H1 (cell line): ENCODE results near the gene TK1. TPM values are rescaled to one million over a fixed set of nuclear protein-coding genes. Genes with fewer than 3 reads are reported as not detected.
A peak's percentile ranks its signal among the peaks of the same experiment; 100 is the strongest.

ENCODE experiments used
- CTCF ChIA-PET: fragments of 300-600 bp; sonication (Branson Sonifier 250); formaldehyde crosslinking; loops from one replicate; lab custom pipeline; 2021; ENCODE audit not compliant: partially characterized antibody; lab: Charles Lee
- POLR2A ChIA-PET: fragments of 300-600 bp; sonication (Branson Sonifier 250); formaldehyde crosslinking; loops from one replicate; lab custom pipeline; 2021; ENCODE audit warnings: inconsistent platforms; ENCODE audit not compliant: partially characterized antibody; lab: Charles Lee
- DNase-seq, 2 experiments: peaks; one replicate each; pipeline versions ENCODE4 v3.0.0 to v3.0.0-alpha.2; 2010 to 2022; ENCODE audit warnings: low spot score in 2 of 2, low read depth in 1 of 2, mixed read lengths in 1 of 2
- FAIRE-seq: peaks from 2 replicates; lab custom pipeline; 2011; peaks lifted over from hg19 to GRCh38; lab: Jason Lieb, UNC
- H2AFZ ChIP-seq: 2 replicates; pipeline ENCODE4 v1.8.1; 2012; ENCODE audit warnings: low read length, inconsistent platforms
- H2AK5ac ChIP-seq: 2 replicates; pipeline ENCODE4 v1.6.1; 2013; ENCODE audit warnings: low read depth, low read length
- H2BK120ac ChIP-seq: replicated peaks from 2 replicates; pipeline ENCODE3; 2013; ENCODE audit warnings: low read depth, low read length, inconsistent platforms
- H2BK12ac ChIP-seq: 2 replicates; pipeline ENCODE4 v1.6.1; 2013; ENCODE audit warnings: low read depth, low read length
- H2BK15ac ChIP-seq: 2 replicates; pipeline ENCODE4 v1.6.1; 2013; ENCODE audit warnings: low read length
- H2BK20ac ChIP-seq: 2 replicates; pipeline ENCODE4 v1.6.1; 2013; ENCODE audit warnings: low read length
- H2BK5ac ChIP-seq: 2 replicates; pipeline ENCODE4 v1.6.1; 2013; ENCODE audit warnings: low read depth, low read length
- H3K14ac ChIP-seq: 2 replicates; pipeline ENCODE4 v1.6.1; 2013; ENCODE audit warnings: inconsistent platforms; ENCODE audit not compliant: insufficient read length
- H3K18ac ChIP-seq: 2 replicates; pipeline ENCODE4 v1.6.1; 2013; ENCODE audit warnings: low read length; ENCODE audit errors: extremely low read depth
- H3K23ac ChIP-seq: 2 replicates; pipeline ENCODE4 v1.6.1; 2013; ENCODE audit warnings: inconsistent platforms; ENCODE audit not compliant: insufficient read length
- H3K23me2 ChIP-seq: 2 replicates; pipeline ENCODE4 v1.6.1; 2013; ENCODE audit warnings: low read depth, low read length
- H3K27ac ChIP-seq: 2 replicates; pipeline ENCODE4 v1.6.1; 2011; ENCODE audit warnings: low read depth, low read length, inconsistent platforms
- H3K27me3 ChIP-seq, 4 experiments: replicated peaks in 1 of 4; 1 replicate in 1 of 4; 2 replicates in 3 of 4; pipeline versions ENCODE4 v1.6.1 to v1.8.1; 2011 to 2013; ENCODE audit warnings: low read length in 3 of 4, mild to moderate bottlenecking in 3 of 4, inconsistent platforms in 2 of 4, mixed read lengths in 2 of 4, moderate library complexity in 1 of 4; ENCODE audit not compliant: control insufficient read depth in 3 of 4, insufficient read depth in 3 of 4; ENCODE audit errors: extremely low read depth in 1 of 4
- H3K36me3 ChIP-seq, 4 experiments: 2 replicates each; pipeline versions ENCODE4 v1.6.1 to v1.8.1; 2011 to 2013; ENCODE audit warnings: mild to moderate bottlenecking in 4 of 4, low read length in 3 of 4, moderate library complexity in 2 of 4, control low read depth in 1 of 4, inconsistent platforms in 1 of 4; ENCODE audit not compliant: insufficient read depth in 4 of 4, control insufficient read depth in 2 of 4
- H3K4ac ChIP-seq: replicated peaks from 2 replicates; pipeline ENCODE3; 2013; ENCODE audit warnings: low read length, low read depth, mixed read lengths, inconsistent platforms; ENCODE audit not compliant: insufficient read length
- H3K4me1 ChIP-seq, 4 experiments: replicated peaks in 1 of 4; 1 replicate in 1 of 4; 2 replicates in 3 of 4; pipeline versions ENCODE4 v1.6.1 to v1.8.1; 2011 to 2013; ENCODE audit warnings: low read length in 3 of 4, inconsistent platforms in 2 of 4, mixed read lengths in 1 of 4; ENCODE audit not compliant: insufficient read depth in 4 of 4, control insufficient read depth in 3 of 4
- H3K4me2 ChIP-seq, 2 experiments: 2 replicates each; pipeline versions ENCODE4 v1.6.1 to v1.8.1; 2011 to 2013; ENCODE audit warnings: low read depth in 2 of 2, low read length in 2 of 2, control low read depth in 1 of 2, inconsistent platforms in 1 of 2, mild to moderate bottlenecking in 1 of 2; ENCODE audit not compliant: insufficient read depth in 1 of 2
- H3K4me3 ChIP-seq, 4 experiments: fragments of 200-600, 300-600 bp in 1 of 4; sonication (generic), shearing (Covaris generic), sonication (Bioruptor Twin) in 1 of 4; 2 replicates each; pipeline versions ENCODE4 v1.5.1 to v1.8.1; 2011 to 2016; ENCODE audit warnings: low read length in 4 of 4, low read depth in 3 of 4, control low read depth in 2 of 4, inconsistent platforms in 2 of 4, mild to moderate bottlenecking in 2 of 4, mixed read lengths in 1 of 4, moderate library complexity in 1 of 4; ENCODE audit not compliant: insufficient read depth in 2 of 4; ENCODE audit errors: extremely low read depth in 1 of 4
- H3K56ac ChIP-seq: replicated peaks from 2 replicates; pipeline ENCODE3; 2013; ENCODE audit warnings: low read depth, mild to moderate bottlenecking, mixed read lengths, low read length, inconsistent platforms; ENCODE audit not compliant: insufficient read length
- H3K79me1 ChIP-seq: 2 replicates; pipeline ENCODE4 v1.6.1; 2013; ENCODE audit warnings: low read depth, low read length, control low read depth
- H3K79me2 ChIP-seq, 2 experiments: 2 replicates each; pipeline versions ENCODE4 v1.6.1 to v1.8.1; 2012 to 2013; ENCODE audit warnings: low read length in 2 of 2, mild to moderate bottlenecking in 2 of 2, inconsistent platforms in 1 of 2; ENCODE audit not compliant: insufficient read depth in 2 of 2, control insufficient read depth in 1 of 2
- H3K9ac ChIP-seq, 4 experiments: replicated peaks in 1 of 4; 1 replicate in 1 of 4; 2 replicates in 3 of 4; pipeline versions ENCODE4 v1.6.1 to v1.8.1; 2011 to 2013; ENCODE audit warnings: low read depth in 3 of 4, low read length in 3 of 4, control low read depth in 2 of 4, mild to moderate bottlenecking in 2 of 4, moderate library complexity in 2 of 4, inconsistent platforms in 1 of 4; ENCODE audit errors: extremely low read depth in 1 of 4
- H3K9me3 ChIP-seq, 2 experiments: 2 replicates each; pipeline versions ENCODE4 v1.6.1 to v1.8.1; 2012 to 2013; ENCODE audit warnings: mild to moderate bottlenecking in 2 of 2, moderate library complexity in 2 of 2, control low read depth in 1 of 2, inconsistent platforms in 1 of 2, low read depth in 1 of 2, low read length in 1 of 2, mixed read lengths in 1 of 2; ENCODE audit not compliant: insufficient read depth in 2 of 2
- H4K20me1 ChIP-seq, 2 experiments: replicated peaks in 1 of 2; 2 replicates each; pipeline versions ENCODE3 to v1.8.1; 2011 to 2013; ENCODE audit warnings: inconsistent platforms in 2 of 2, low read length in 2 of 2, mild to moderate bottlenecking in 1 of 2; ENCODE audit not compliant: insufficient read depth in 2 of 2, control insufficient read depth in 1 of 2
- H4K5ac ChIP-seq: 2 replicates; pipeline ENCODE4 v1.6.1; 2013; ENCODE audit warnings: low read length, low read depth, mixed read lengths, inconsistent platforms; ENCODE audit not compliant: insufficient read length
- H4K8ac ChIP-seq: 2 replicates; pipeline ENCODE4 v1.8.0; 2013; ENCODE audit warnings: mild to moderate bottlenecking, moderate library complexity, low read length, inconsistent platforms; ENCODE audit not compliant: insufficient read depth; ENCODE audit errors: extremely low read depth
- H4K91ac ChIP-seq: replicated peaks from 2 replicates; pipeline ENCODE3; 2013; ENCODE audit warnings: low read length, mixed read lengths, inconsistent platforms; ENCODE audit not compliant: insufficient read length
- FOSL1 ChIP-seq: IDR thresholded peaks from 2 replicates; pipeline ENCODE4 v1.6.1; 2011; ENCODE audit warnings: mild to moderate bottlenecking, low read depth, low read length, moderate library complexity; ENCODE audit not compliant: insufficient read depth
- MAX ChIP-seq: IDR thresholded peaks from 2 replicates; pipeline ENCODE4 v1.6.1; 2012; ENCODE audit warnings: inconsistent platforms
- WGBS, 2 experiments: shearing (Covaris generic) in 1 of 2; methylation state at CpG; one replicate each; pipeline versions ENCODE4 v1.1.6 to v1.1.7; 2013 to 2015; ENCODE audit warnings: low lambda C conversion rate in 2 of 2, mixed read lengths in 2 of 2, inconsistent platforms in 1 of 2, low coverage in 1 of 2, missing lambda C conversion rate in 1 of 2; ENCODE audit not compliant: insufficient replicate concordance in 2 of 2, insufficient coverage in 1 of 2, insufficient read length in 1 of 2; ENCODE audit errors: extremely low coverage in 1 of 2, missing lambda C conversion rate in 1 of 2; 5-methylcytosine and 5-hydroxymethylcytosine counted together
- polyA plus RNA-seq, 7 experiments: library from polyadenylated mRNA; depleted of rRNA in 3 of 7; stranded (reverse) in 5 of 7; unstranded in 2 of 7; fragments of >200 nt in 5 of 7; fragments of 200-250 nt in 2 of 7; gene quantifications; 1 replicate in 5 of 7; 2 replicates in 1 of 7; 4 replicates in 1 of 7; pipeline versions ENCODE4 v1.2.1 to v1.2.3, GENCODE V29; 2011 to 2013; ENCODE audit warnings: missing spikeins in 2 of 7, mixed read lengths in 2 of 7
- total RNA-seq: library from RNA; stranded (reverse); fragmentation: NEBNext Ultra II Directional; extraction: Animal tissue kit (Norgen Biotek cat#: 25700); gene quantifications from 2 replicates; pipeline ENCODE4 v1.2.1, GENCODE V29; 2021

The TK1 gene
- total and polyA plus RNA-seq, 2 of the 8 experiments (the other 6 are each of a cell fraction or from before 2014, with no cell fraction given), result 66.9 to 147 TPM

DNA sequence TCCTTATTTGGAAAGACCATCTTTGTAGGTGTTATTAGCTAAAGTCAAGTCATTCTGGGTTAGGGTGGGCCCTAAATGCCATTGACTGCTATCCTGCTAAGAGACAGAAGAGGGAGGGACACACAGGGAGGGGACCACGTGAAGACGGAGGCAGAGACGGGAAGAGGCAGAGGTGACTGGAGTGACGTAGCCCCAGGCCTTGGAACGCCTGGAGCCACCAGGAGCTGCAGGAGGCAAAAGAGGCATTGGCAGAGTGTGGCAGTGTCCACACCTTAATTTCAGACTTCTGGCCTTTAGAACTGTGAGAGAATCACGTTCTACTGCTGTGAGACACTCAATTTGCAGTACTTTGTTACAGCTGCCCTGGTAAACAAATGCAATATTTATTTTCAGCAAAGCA, 13.6 kb upstream of the TK1 start:
- H4K91ac ChIP-seq, result no peak overlapping the region
- CTCF ChIA-PET, result interaction anchor here (0.6 to 10.2 kb wide), 7 partner anchors 10 to 516 kb away, joined by 3 to 65 read pairs (median 4); partner anchors contain the start of genes AFMID and TK1
- H2BK15ac ChIP-seq, result no peak overlapping the region

More for the DNA sequence above, 13.6 kb upstream of the TK1 start:
- H3K4me3 ChIP-seq, result no peak overlapping the region
- H3K9ac ChIP-seq, result no peak overlapping the region
- no peak overlapping the region for H2BK12ac ChIP-seq
- no peak overlapping the region for H3K4ac ChIP-seq
- no peak overlapping the region for H2BK20ac ChIP-seq
- H2AFZ ChIP-seq, result no peak overlapping the region
- no peak overlapping the region for H4K8ac ChIP-seq
- H2BK5ac ChIP-seq, result peak overlapping the region; percentile 44; the same call in 1 of the 2 replicates
- H3K23me2 ChIP-seq, result no peaks in the 10 kb centered on the region
- H4K20me1 ChIP-seq, result peaks cover 2 to 5% of the 10 kb centered on the region in 2 experiments
- H3K36me3 ChIP-seq, result peaks cover 0 to 18% (median 1%) of the 10 kb centered on the region in 4 experiments; a peak in 4 of 8 replicates
- peak overlapping the region; percentile 52; the same call in 1 of the 2 replicates for H3K27ac ChIP-seq
- 0 out of 2 replicates have a peak, but pooled peaks cover 3% of the 10 kb centered on the region for H3K79me1 ChIP-seq
- H3K27me3 ChIP-seq, result no peaks in the 10 kb centered on the region
- H3K9me3 ChIP-seq, result no peaks in the 10 kb centered on the region
- no peak overlapping the region for H3K23ac ChIP-seq
- no peaks in the 10 kb centered on the region; a peak in 1 of 4 replicates for H3K79me2 ChIP-seq
- FAIRE-seq (no peak), DNase-seq (no peak)
- no peak overlapping the region for H4K5ac ChIP-seq
- 85% methylated on average over 6 of the region's 6 CpGs; no CpG with 5 or more reads in 1 of the 2 experiments for WGBS, 2 experiments
- H3K4me2 ChIP-seq, result no peak overlapping the region
- POLR2A ChIA-PET, result interaction anchor here (0.6 to 2.2 kb wide), 12 partner anchors 9 to 606 kb away, joined by 3 to 15 read pairs (median 3); partner anchors contain the start of genes AFMID, BIRC5 and TK1
- H3K14ac ChIP-seq, result no peak overlapping the region
- no peak overlapping the region for H3K18ac ChIP-seq
- peaks cover 0 to 11% (median 4%) of the 10 kb centered on the region in 4 experiments; a peak in 5 of 7 replicates for H3K4me1 ChIP-seq
- no peak overlapping the region for H2BK120ac ChIP-seq
- TF ChIP-seq MAX (no peak), FOSL1 (no peak)
- no peak overlapping the region for H3K56ac ChIP-seq
- no peak overlapping the region for H2AK5ac ChIP-seq
